OCI-LY7 (cell line): ENCODE data around the gene FTO. TPM values are rescaled to one million over a fixed set of nuclear protein-coding genes. Genes with fewer than 3 reads are reported as not detected.

Experiments used
- BruUV-seq: library from RNA; stranded (reverse); fragments of 400-500 nt; replicated peaks from 2 replicates; lab custom pipeline; 2021; lab: Mats Ljungman, UMichigan
- CTCF ChIA-PET: fragments of 300-600 bp; sonication (Branson Sonifier 250); formaldehyde crosslinking; loops from one replicate; lab custom pipeline; 2022; ENCODE audit warnings: antibody characterized with exemption; ENCODE audit not compliant: unreplicated experiment; lab: Charles Lee
- POLR2A ChIA-PET: fragments of 300-600 bp; sonication (Branson Sonifier 250); formaldehyde crosslinking; loops from one replicate; lab custom pipeline; 2022; ENCODE audit warnings: antibody characterized with exemption; lab: Charles Lee
- DNase-seq: peaks from one replicate; pipeline ENCODE4 v3.0.0-alpha.2; 2015; ENCODE audit warnings: low spot score
- H2AFZ ChIP-seq: fragments of 200-600 bp; sonication (generic), shearing (Covaris generic); 2 replicates; pipeline ENCODE4 v1.6.1; 2014; ENCODE audit warnings: mild to moderate bottlenecking, antibody characterized with exemption, low read length, moderate library complexity
- H3K27ac ChIP-seq: fragments of 200-600 bp; sonication (generic); 2 replicates; pipeline ENCODE4 v1.5.1; 2014; ENCODE audit warnings: mixed run types, low read depth, mild to moderate bottlenecking, moderate library complexity, low read length, inconsistent platforms; ENCODE audit not compliant: poor library complexity, severe bottlenecking
- H3K36me3 ChIP-seq: fragments of 200-600 bp; sonication (generic); 2 replicates; pipeline ENCODE4 v1.6.1; 2014; ENCODE audit warnings: mild to moderate bottlenecking, antibody characterized with exemption, low read length, moderate library complexity, mixed read lengths; ENCODE audit not compliant: insufficient read depth
- H3K4me1 ChIP-seq: fragments of 200-600 bp; sonication (generic); 2 replicates; pipeline ENCODE4 v1.5.1; 2014; ENCODE audit warnings: mild to moderate bottlenecking, low read length; ENCODE audit not compliant: insufficient read depth, poor library complexity, severe bottlenecking
- H3K4me2 ChIP-seq: fragments of 200-600 bp; sonication (generic); 2 replicates; pipeline ENCODE4 v1.6.1; 2014; ENCODE audit warnings: mild to moderate bottlenecking, low read length
- H3K4me3 ChIP-seq: fragments of 200-600 bp; sonication (generic); 2 replicates; pipeline ENCODE4 v1.5.1; 2014; ENCODE audit warnings: mild to moderate bottlenecking, low read depth, low read length; ENCODE audit not compliant: poor library complexity, severe bottlenecking
- H3K79me2 ChIP-seq: fragments of 200-600 bp; sonication (generic); 2 replicates; pipeline ENCODE4 v1.6.1; 2016; ENCODE audit warnings: low read depth, mild to moderate bottlenecking, low read length, moderate library complexity, mixed read lengths; ENCODE audit not compliant: insufficient read depth
- H3K9me2 ChIP-seq: fragments of 200-600 bp; sonication (generic); 2 replicates; pipeline ENCODE4 v1.6.1; 2016; ENCODE audit warnings: mild to moderate bottlenecking, low read length, mixed read lengths; ENCODE audit not compliant: insufficient read depth
- H3K9me3 ChIP-seq: fragments of 200-600 bp; sonication (generic); 2 replicates; pipeline ENCODE4 v1.6.1; 2014; ENCODE audit warnings: mild to moderate bottlenecking, mixed run types, low read length, mixed read lengths
- H4K20me1 ChIP-seq: fragments of 200-600 bp; sonication (generic); 2 replicates; pipeline ENCODE4 v1.6.1; 2014; ENCODE audit warnings: mild to moderate bottlenecking, antibody characterized with exemption, low read length, moderate library complexity, mixed read lengths; ENCODE audit not compliant: insufficient read depth
- CTCF ChIP-seq: fragments of 200-600 bp; sonication (generic); conservative IDR thresholded peaks from 2 replicates; pipeline ENCODE4 v1.5.1; 2014; ENCODE audit warnings: mild to moderate bottlenecking, antibody characterized with exemption, low read length, moderate library complexity, mixed read lengths
- EZH2phosphoT487 ChIP-seq: fragments of 200-600 bp; sonication (generic); IDR thresholded peaks from 2 replicates; pipeline ENCODE4 v1.6.1; 2018; ENCODE audit warnings: low read depth, borderline replicate concordance, mild to moderate bottlenecking, mixed run types, antibody characterized with exemption, low read length, moderate library complexity, mixed read lengths
- intact Hi-C: fragments of 100-400 bp; cut with micrococcal nuclease; formaldehyde crosslinking; loops from one replicate; pipeline ENCODE4 v1.10.0; 2022; ENCODE audit not compliant: unreplicated experiment
- total RNA-seq, 2 experiments: library from RNA; depleted of rRNA in 1 of 2; stranded (reverse); fragments of >200 nt in 1 of 2; shearing (Covaris generic) in 1 of 2; gene quantifications; 2 replicates each; pipeline ENCODE4 v1.2.3, GENCODE V29; 2014 to 2022

Gene FTO
- total RNA-seq, 2 experiments from 2014 or later, result 57.1 to 68.0 TPM

GRCh38 chr16:53955221-53955875 is 251.4 kb downstream of the FTO start:
- Histone ChIP-seq H3K4me1 (no peaks in the 10 kb centered on the region), H3K36me3 (no peaks in the 10 kb centered on the region), H3K27ac (no peak overlapping the region), H3K4me2 (no peak overlapping the region), H4K20me1 (no peaks in the 10 kb centered on the region), H3K9me2 (no peaks in the 10 kb centered on the region), H2AFZ (no peak overlapping the region), H3K4me3 (no peak overlapping the region), H3K9me3 (no peaks in the 10 kb centered on the region), H3K79me2 (no peaks in the 10 kb centered on the region)
- ChIA-PET POLR2A (no interaction called here), CTCF (no interaction called here)
- DNase-seq, result no peak
- intact Hi-C loops, result no loop called here
- no peak for TF ChIP-seq CTCF
- no peak for TF ChIP-seq EZH2phosphoT487
- BruUV-seq, result no TSS peak

- Histone ChIP-seq H3K9me2 (no peaks in the 10 kb centered on the region), H3K27ac (no peak overlapping the region), H3K4me3 (no peak overlapping the region), H3K9me3 (no peaks in the 10 kb centered on the region), H4K20me1 (no peaks in the 10 kb centered on the region), H3K4me2 (no peak overlapping the region), H3K36me3 (no peaks in the 10 kb centered on the region), H2AFZ (no peak overlapping the region), H3K79me2 (no peaks in the 10 kb centered on the region), H3K4me1 (no peaks in the 10 kb centered on the region)
- no peak for DNase-seq
- intact Hi-C loops, result no loop called here
- TF ChIP-seq EZH2phosphoT487, result no peak
- no peak for TF ChIP-seq CTCF
- no TSS peak for BruUV-seq
- ChIA-PET CTCF (no interaction called here), POLR2A (interaction anchor here (0.6 to 1.5 kb wide), 2 partner anchors 42 to 203 kb away, joined by 4 read pairs; no protein-coding TSS in a partner anchor)
These were observed 254.5 kb downstream of the FTO start for GRCh38 chr16:53958341-53958880.
